ENCODE results near the gene ZNF217.

The ZNF217 gene

GRCh38 chr20:53582574-53583351, 10.9 kb downstream of the ZNF217 start:
- peak; percentile 43 for DNase-seq (ENCODE audit: low read depth)

DNA sequence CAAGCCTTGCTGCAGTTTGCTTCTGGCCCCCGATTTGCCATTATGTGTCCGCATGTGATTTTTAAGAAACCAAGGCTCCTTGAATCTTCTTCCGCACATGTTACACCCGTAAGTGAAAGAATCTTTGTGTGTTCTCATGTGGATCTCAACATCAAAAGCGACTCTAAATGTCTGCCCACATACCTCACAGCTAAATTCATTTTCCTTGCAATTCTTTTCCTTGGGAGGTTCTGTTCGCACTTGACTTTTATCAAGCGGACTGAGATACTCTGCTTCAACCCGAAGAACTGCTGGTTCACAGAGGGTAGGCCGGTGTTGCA, 11.4 kb downstream of the ZNF217 start:
- DNase-seq (ENCODE audit: low read depth): no peak

- no peak for DNase-seq (ENCODE audit: low read depth)
Observed at GRCh38 chr20:53581444-53582250, 12.0 kb downstream of the ZNF217 start.

DNA sequence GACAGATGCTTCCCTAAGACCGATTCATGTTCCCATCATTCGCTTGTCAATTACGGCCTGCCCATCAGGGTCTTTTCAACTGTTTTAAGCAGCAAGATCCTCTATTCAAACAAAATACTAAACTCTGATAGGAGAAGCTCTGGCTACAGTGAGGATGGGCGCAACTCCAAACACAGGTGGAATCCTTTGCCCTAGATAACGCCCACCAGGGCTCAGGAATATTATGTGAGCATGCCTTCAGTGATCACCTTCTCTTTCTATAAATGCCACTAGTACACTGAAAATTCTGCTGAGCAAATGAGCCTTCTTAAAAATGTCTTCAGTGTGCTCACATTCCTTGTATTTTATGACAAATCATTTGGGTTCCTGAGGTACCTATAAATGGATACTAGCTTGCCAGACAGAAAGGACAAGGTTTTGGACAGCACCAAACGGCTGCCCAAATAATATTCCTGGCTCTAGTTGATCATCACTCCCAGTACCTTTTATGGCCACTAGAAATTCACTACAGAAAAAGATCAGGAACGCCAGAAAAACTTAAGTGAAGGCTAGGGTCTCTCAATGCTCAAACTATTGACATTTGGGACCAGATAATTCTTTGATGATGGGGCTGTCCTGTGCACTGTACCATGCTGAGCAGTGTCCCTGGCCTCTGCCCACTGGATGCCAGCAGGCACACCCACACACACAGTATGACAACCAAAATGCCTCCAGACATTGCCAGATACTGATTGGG, 13.1 kb downstream of the ZNF217 start:
- DNase-seq (ENCODE audit: low read depth): no peak

- DNase-seq (ENCODE audit: low read depth): no peak
Observed at GRCh38 chr20:53579581-53580375, 13.9 kb downstream of the ZNF217 start.

DNA sequence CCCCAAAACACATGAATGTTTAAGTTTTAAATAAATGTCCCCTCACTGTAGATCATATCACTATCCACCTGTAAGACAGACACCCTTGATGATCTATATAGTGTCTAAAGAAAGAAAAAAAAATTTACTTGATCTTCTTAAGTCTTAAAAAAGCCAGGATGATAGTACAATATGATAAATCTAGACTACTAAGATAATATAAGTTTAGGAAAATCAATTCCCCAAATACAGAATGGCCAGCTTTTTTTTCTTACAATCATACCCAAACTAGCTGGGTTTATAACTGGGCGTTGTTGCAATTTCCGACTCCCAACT, 14.4 kb downstream of the ZNF217 start:
- DNase-seq (ENCODE audit: low read depth): no peak

DNA sequence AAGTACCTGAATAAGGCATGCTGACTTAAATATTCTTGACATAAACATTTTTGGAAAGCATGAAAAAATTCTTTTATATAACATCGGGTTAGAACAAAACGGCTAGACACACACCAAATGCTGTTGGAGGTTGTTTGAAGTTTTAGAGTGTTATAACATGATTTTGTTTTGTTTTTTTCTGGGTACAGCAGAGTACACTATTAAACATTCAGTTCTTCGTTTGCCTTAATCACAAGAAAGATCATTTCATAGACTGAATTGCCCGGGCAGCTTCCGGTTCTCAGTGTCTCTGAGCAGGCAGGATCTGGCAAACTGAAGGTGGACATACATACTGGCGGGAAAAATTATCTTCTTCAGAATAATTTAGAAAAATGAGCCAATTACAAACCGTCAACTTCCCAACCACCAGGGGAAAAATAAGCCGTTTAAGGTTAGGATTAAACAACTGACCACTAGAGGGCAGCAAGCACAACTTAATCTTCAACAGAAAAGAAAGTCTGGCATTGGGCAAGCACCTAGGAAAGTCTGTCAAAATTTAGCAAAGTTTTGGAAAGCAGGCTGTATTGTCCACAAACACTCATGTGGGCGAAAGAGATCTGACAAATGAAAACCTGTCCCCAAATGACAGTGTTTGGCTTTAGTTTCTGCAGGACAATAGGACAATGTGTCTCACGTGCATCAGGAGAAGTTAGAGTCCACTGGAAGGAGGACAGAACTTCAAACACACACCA, 15.0 kb downstream of the ZNF217 start:
- DNase-seq (ENCODE audit: low read depth): peak; percentile 54

- no peak for DNase-seq (ENCODE audit: low read depth)
Observed at GRCh38 chr20:53576586-53577318, 16.9 kb downstream of the ZNF217 start.

DNA sequence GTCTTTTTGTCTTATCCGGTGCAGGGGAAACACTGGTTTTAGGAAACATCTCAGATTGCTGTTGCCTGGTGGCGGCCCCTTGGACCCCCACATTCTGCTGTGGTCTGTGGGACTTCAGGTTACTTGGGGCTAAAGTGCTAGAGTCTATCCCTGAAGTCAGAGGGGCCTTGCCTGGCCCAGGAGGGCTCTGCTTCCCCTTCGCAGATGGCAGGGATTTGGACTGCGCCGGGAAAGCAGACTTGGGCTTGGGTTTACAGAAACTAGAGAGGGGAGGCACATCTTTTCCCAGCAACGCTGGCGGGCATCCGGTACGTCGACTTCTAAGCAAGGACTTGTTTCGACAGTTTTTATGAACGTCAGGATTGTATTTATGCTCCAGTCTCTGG, 17.5 kb downstream of the ZNF217 start:
- DNase-seq (ENCODE audit: low read depth): no peak

GRCh38 chr20:53575481-53576194, 18.0 kb downstream of the ZNF217 start:
- DNase-seq (ENCODE audit: low read depth): no peak

DNA sequence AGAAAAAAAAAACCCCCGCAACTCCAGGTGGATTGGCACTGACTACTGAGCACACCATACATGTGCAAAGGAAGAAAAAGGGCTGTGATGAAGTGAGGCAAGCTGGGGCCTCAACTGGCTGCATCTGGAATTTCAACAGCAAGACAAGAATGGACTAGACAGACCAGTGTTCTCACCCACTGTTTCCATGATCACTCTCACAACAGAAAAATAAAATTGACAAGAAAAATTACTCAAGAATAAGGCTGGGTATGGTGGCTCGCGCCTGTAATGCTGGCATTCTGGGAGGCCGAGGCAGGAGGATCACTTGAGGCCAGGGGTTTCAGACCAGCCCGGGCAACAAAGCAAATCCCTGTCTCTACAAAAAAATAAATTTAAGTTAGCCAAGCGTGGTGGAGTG, 18.8 kb downstream of the ZNF217 start:
- no peak for DNase-seq (ENCODE audit: low read depth)

GRCh38 chr20:53574259-53574789, 19.3 kb downstream of the ZNF217 start:
- DNase-seq (ENCODE audit: low read depth): no peak

DNA sequence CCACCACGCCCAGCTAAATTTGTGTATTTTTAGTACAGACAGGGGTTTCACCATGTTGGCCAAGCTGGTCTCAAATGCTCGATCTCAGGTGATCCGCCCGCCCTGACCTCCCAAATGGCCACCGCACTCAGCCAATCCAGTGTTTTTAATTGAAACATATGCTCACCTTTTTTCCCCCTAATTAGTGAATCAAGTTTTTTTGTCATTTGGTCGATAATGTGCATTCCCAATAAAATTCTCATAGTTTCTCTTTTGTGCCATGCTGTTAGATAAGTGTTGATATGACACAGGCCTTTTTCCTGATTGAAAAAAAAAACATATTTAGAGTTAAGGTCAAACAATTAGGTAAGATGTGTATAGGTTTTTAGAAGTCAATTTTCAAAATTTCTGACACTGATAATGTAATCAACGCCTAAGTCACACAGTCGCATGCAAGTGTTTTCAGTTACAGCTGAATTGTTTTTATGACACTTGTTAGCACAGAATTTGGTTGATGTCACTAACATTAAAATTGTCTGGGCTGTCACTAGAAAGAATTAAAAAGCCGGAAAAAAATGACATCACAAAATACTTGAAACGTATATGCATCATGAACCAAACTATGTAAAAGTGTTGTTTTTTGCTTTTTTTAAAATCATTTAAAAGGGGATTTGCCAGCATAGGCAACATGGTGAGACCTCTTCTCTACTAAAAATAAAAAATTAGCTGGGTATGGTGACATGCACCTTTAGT, 21.9 kb downstream of the ZNF217 start:
- no peak for DNase-seq (ENCODE audit: low read depth)

- no peak for DNase-seq (ENCODE audit: low read depth)
Observed at GRCh38 chr20:53570446-53571276, 23.0 kb downstream of the ZNF217 start.

GRCh38 chr20:53569606-53570307, 23.9 kb downstream of the ZNF217 start:
- no peak for DNase-seq (ENCODE audit: low read depth)

- no peak for DNase-seq (ENCODE audit: low read depth)
Observed at GRCh38 chr20:53569005-53569404, 24.6 kb downstream of the ZNF217 start.

DNA sequence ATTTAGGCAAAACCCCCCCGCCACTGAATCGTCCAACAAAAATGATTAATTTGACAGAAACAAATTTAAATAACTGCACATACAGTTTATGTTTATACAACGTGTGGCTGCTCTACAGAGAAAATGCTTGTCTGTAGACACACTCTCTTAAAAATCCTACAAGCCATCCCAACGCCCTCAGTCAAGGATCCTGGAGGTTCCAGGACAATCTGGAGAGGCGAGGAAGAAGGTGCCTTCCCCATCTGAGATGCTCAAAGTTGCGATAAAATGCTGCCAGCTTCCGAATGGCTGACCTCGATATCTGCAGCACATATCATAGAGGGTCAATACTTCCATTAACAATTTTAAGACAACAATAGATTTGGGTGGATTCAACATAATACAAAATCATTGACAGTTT, 25.3 kb downstream of the ZNF217 start:
- no peak for DNase-seq (ENCODE audit: low read depth)

All from T follicular helper cell (primary cell).